ENCODE data around the gene SPTBN1. TPM values are rescaled to one million over a fixed set of nuclear protein-coding genes. Genes with fewer than 3 reads are reported as not detected.
A peak's percentile ranks its signal among the peaks of the same experiment; 100 is the strongest.
"Not testable (repeated sequence)": the region's sequence is repeated elsewhere in the genome, so short reads cannot be mapped to it uniquely, and the experiment has no call there.

SPTBN1 gene
- total RNA-seq, 2 experiments from 2014 or later: 103 to 107 TPM

DNA sequence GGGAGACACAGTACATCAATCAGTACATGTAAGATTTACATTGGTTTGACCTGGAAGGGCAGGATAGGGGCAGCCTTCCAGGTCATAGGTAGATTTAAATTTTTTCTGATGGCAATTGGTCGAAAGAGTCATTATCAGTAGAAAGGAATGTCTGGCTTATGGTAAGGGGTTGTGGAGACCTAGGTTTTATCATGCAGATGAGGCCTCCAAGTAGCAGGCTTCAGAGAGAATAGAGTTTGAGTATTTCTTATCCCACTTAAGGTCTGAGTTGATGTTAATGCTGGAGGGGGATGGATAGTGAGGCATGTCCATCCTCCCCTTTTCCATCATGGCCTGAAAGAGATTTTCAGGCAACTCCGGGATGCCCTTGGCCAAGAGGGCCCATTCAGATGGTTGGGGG lies 60.7 kb downstream of the SPTBN1 start:
- Mint-ChIP-seq H3K27ac (no peak overlapping the region), H3K27me3 (ENCODE audit: low read depth) (no peaks in the 10 kb centered on the region), H3K4me3 (no peak overlapping the region), H3K36me3 (ENCODE audit: low read depth) (no peaks in the 10 kb centered on the region), H3K4me1 (ENCODE audit: low read depth) (no peaks in the 10 kb centered on the region), H3K9me3 (no peaks in the 10 kb centered on the region)
- intact Hi-C loops (cut with micrococcal nuclease): no loop called here
- DNase-seq: no peak
- CTCF ChIA-PET: interaction anchor here (0.6 kb wide), 1 partner anchor 44 kb away, joined by 3 read pairs; no protein-coding TSS in a partner anchor

DNA sequence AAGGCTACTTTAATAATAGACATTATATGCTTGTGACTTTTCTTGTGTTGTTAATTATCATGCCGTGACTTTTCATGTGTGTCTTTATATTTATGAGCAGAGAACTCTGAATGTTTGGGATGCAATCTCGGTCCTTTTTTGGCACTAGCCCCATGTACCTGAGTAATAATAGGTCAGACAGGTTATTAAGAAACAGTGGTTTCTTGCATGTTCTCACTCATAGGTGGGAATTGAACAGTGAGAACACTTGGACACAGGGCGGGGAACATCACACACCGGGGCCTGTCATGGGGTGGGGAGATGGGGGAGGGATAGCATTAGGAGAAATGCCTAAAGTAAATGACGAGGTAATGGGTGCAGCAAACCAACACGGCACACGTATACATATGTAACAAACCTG lies 61.9 kb downstream of the SPTBN1 start:
- DNase-seq; H3K9me3 Mint-ChIP-seq; H3K27ac Mint-ChIP-seq; H3K4me3 Mint-ChIP-seq; H3K4me1 Mint-ChIP-seq (ENCODE audit: low read depth); intact Hi-C loops (cut with micrococcal nuclease); H3K27me3 Mint-ChIP-seq (ENCODE audit: low read depth); H3K36me3 Mint-ChIP-seq (ENCODE audit: low read depth): not testable (repeated sequence)
- CTCF ChIA-PET: interaction anchor here (0.6 kb wide), 1 partner anchor 139 kb away, joined by 3 read pairs; no protein-coding TSS in a partner anchor

DNA sequence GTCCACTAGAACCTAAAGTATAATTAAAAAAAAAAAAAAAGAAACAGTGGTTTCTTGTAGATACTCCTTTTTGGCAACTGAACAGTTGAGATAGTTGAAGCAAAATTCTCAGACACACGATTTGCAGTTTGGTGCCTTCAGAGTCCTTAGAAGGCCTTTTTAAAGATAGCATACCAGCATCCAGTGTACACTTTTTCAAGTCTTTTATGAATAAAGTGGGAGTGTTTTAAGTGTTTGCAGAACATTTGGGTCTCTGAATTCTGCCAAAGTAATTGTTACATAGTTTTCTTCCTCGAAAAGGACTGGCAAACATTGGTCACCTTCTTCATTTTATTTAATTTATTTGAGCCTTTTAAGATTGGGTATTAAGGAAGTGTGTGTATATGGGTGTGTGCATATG lies 62.3 kb downstream of the SPTBN1 start:
- CTCF ChIA-PET: interaction anchor here (0.5 to 7.5 kb wide), 2 partner anchors 189 to 323 kb away, joined by 3 to 131 read pairs; no protein-coding TSS in a partner anchor
- no peak overlapping the region for H3K4me3 Mint-ChIP-seq
- H3K27me3 Mint-ChIP-seq (ENCODE audit: low read depth): no peaks in the 10 kb centered on the region
- H3K36me3 Mint-ChIP-seq (ENCODE audit: low read depth): no peaks in the 10 kb centered on the region
- no peaks in the 10 kb centered on the region for H3K9me3 Mint-ChIP-seq
- H3K4me1 Mint-ChIP-seq (ENCODE audit: low read depth): peaks cover 6% of the 10 kb centered on the region
- no peak overlapping the region for H3K27ac Mint-ChIP-seq
- intact Hi-C loops (cut with micrococcal nuclease): no loop called here
- DNase-seq: no peak

DNA sequence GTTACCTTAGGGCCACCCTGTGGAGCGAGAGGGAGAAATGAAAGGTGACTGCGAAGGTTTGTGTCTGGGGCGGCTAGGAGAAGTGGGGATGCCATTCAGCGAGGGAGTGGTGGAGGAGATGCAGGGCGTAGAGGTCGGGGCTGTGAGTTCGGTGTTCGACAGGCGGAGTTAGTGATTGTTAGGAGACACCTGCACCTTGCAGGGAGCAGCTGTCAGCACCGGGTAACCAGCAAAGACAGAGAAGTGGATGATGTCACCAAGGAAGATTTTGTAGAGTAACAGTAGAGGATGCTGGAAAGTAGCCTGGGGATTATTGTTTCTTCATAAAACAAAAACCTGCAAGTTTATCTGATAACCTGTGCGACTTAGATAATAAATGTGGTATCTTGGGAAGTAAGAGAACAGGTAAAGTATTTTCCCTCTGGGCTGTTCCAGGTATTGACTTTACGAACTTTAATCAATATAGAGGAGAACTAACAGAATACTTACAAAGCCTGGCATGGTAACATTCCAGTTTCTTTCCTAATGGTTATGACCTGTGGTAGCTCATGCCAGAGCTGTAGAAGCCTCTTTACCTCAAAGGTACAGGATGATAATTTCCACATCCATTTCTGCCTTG lies 63.8 kb downstream of the SPTBN1 start:
- Mint-ChIP-seq H3K9me3 (no peaks in the 10 kb centered on the region), H3K4me1 (ENCODE audit: low read depth) (peaks cover 14% of the 10 kb centered on the region), H3K27ac (no peak overlapping the region), H3K27me3 (ENCODE audit: low read depth) (no peaks in the 10 kb centered on the region), H3K4me3 (no peak overlapping the region), H3K36me3 (ENCODE audit: low read depth) (no peaks in the 10 kb centered on the region)
- no peak for DNase-seq
- CTCF ChIA-PET: interaction anchor here (0.6 to 7.5 kb wide), 2 partner anchors 10 to 187 kb away, joined by 3 to 131 read pairs; no protein-coding TSS in a partner anchor
- intact Hi-C loops (cut with micrococcal nuclease): loop anchor here (1.0 to 5.0 kb wide), 3 partner anchors 492 to 655 kb away; partner anchors contain the start of gene RTN4

DNA sequence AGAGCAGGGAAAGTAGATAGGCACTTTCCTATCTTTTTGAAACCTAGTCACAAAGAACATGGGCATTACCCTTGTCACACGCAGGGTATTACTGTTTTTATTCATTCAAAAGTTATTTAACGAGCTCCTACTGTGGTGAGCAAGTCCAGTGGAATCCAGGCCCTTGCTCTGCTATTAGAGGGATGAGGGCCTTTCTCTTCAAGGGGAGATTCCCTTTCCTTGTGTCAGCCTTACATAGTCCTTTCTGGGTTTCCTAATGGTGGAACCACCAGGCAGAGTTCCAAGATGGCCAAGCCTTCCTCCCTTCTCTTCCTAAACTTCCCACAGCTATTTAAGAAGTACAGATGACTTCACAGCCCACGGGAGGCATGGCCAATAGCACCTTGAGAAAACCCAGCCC lies 64.6 kb downstream of the SPTBN1 start:
- no peak overlapping the region for H3K4me3 Mint-ChIP-seq
- CTCF ChIA-PET: interaction anchor here (0.6 to 7.5 kb wide), 5 partner anchors 23 to 318 kb away, joined by 3 to 131 read pairs (median 4); no protein-coding TSS in a partner anchor
- no peaks in the 10 kb centered on the region for H3K27me3 Mint-ChIP-seq (ENCODE audit: low read depth)
- no peak overlapping the region for H3K27ac Mint-ChIP-seq
- H3K36me3 Mint-ChIP-seq (ENCODE audit: low read depth): no peaks in the 10 kb centered on the region
- peaks cover 15% of the 10 kb centered on the region for H3K4me1 Mint-ChIP-seq (ENCODE audit: low read depth)
- no peak for DNase-seq
- intact Hi-C loops (cut with micrococcal nuclease): loop anchor here (1.0 to 5.0 kb wide), 3 partner anchors 492 to 655 kb away; partner anchors contain the start of gene RTN4
- H3K9me3 Mint-ChIP-seq: no peaks in the 10 kb centered on the region

DNA sequence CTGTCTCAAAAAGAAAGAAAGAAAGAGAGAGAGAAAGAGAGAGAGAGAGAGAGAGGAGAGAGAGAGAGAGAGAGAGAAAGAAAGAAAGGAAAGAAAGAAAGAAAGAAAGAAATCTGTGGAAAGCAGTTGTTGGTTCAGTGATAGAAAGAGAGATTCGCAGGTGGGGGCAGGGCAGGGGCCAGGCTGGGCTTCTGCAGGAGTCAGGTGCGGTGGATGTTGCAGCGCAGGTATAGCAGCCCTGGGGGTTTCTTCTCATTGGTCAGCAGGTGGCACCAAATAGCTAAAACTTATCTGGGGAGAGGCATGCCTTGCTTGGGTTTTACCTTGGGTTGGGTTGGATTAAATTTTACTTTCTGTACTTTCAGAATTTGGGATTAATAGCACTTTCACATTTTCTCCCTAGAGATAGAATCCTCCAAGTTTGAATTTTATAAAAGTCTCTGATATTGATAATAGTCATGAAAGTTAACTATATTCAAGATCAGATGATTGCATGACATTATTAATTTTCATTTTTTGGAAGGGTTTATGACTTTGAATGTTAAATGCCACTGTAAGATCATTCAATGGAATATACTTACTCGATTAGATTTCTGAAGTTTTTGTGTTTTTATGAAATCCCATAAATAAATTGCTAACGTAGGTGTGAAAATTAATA lies 66.6 kb downstream of the SPTBN1 start:
- H3K27ac Mint-ChIP-seq: no peak overlapping the region

DNA sequence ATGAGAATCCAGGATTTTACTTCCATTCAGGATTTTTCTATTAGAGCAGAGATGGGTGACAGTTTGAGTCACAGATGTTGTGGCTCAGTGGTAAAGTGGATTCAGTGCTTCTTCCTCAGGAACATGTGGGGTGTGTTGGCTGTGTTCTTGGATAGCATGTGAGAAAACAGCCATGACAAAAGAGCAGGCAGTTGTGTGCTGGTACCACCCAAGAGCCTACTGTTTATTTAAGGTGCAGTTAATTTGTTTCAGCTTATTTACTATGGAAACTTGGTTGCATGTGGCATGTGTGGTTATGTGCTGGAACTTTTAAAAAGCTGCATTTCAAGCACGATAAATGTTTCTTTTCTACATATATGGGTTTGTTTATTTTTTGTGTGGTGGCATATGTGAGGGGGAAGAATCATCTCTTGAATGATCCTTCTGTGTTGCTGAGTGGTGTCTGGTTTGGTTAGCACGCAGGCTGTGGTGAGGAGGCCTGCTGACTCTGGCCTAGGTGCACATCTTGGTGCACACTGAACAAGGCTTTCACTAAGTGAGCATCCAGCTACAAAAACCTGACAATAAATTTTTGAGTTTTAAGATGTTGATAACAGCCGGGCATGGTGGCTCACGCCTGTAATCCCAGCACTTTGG lies 67.3 kb downstream of the SPTBN1 start:
- no peaks in the 10 kb centered on the region for H3K9me3 Mint-ChIP-seq
- peaks cover 15% of the 10 kb centered on the region for H3K4me1 Mint-ChIP-seq (ENCODE audit: low read depth)
- intact Hi-C loops (cut with micrococcal nuclease): loop anchor here (2.0 to 5.0 kb wide), 6 partner anchors 79 to 529 kb away; partner anchors contain the start of gene RTN4
- H3K4me3 Mint-ChIP-seq: no peak overlapping the region
- no peaks in the 10 kb centered on the region for H3K27me3 Mint-ChIP-seq (ENCODE audit: low read depth)
- DNase-seq: no peak
- H3K36me3 Mint-ChIP-seq (ENCODE audit: low read depth): no peaks in the 10 kb centered on the region
- CTCF ChIA-PET: interaction anchor here (0.5 to 7.5 kb wide), 37 partner anchors 19 to 652 kb away, joined by 3 to 131 read pairs (median 4); no protein-coding TSS in a partner anchor
- no peak overlapping the region for H3K27ac Mint-ChIP-seq

More for the DNA sequence above, 66.6 kb downstream of the SPTBN1 start:
- intact Hi-C loops (cut with micrococcal nuclease): loop anchor here (1.0 to 5.0 kb wide), 10 partner anchors 80 to 530 kb away; partner anchors contain the start of genes EML6 and RTN4
- no peaks in the 10 kb centered on the region for H3K27me3 Mint-ChIP-seq (ENCODE audit: low read depth)
- CTCF ChIA-PET: interaction anchor here (0.6 to 7.5 kb wide), 23 partner anchors 15 to 652 kb away, joined by 3 to 131 read pairs (median 4); no protein-coding TSS in a partner anchor
- H3K36me3 Mint-ChIP-seq (ENCODE audit: low read depth): no peaks in the 10 kb centered on the region
- H3K9me3 Mint-ChIP-seq: no peaks in the 10 kb centered on the region
- DNase-seq: peak; percentile 73
- peaks cover 15% of the 10 kb centered on the region for H3K4me1 Mint-ChIP-seq (ENCODE audit: low read depth)
- no peak overlapping the region for H3K4me3 Mint-ChIP-seq

DNA sequence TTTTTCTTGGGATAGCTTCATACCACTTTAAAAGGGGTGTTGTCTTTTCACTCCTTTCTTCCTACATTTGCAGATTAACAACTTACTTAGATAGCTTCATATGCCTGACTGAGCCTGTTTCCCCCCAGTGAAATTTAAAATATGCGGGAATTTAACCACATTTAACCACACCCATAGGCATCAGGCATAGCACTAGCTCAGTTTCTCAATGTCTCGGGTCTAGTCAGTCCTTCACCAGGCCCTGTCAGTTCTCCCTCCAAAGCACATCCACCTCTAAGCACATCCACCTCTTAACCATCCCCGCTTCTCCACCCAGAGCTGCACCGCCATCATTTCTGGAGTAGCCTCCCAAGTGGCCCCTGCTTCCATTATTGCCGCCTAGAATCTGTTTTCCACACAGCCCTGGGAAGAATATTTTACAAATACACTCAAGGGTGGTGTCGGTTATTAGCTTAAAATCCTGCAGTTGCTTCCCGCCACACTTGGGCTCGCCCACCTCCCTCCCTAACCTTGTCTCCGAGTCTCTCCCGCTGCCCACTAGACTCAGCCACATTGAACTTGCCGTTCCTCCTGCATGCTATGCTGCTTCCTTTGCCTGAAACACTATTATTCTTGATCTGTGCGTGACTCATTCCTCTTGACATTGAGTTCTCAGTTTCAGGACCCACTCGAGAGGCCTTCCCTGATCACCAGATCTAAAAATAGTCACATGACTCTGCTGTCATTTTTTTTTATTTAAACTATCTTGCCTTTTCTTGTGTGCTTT lies 68.3 kb downstream of the SPTBN1 start:
- CTCF ChIA-PET: interaction anchor here (0.5 to 7.5 kb wide), 37 partner anchors 16 to 758 kb away, joined by 3 to 131 read pairs (median 4); no protein-coding TSS in a partner anchor
- no peaks in the 10 kb centered on the region for H3K27me3 Mint-ChIP-seq (ENCODE audit: low read depth)
- H3K4me3 Mint-ChIP-seq: no peak overlapping the region
- H3K4me1 Mint-ChIP-seq (ENCODE audit: low read depth): peaks cover 15% of the 10 kb centered on the region
- peak; percentile 54 for DNase-seq
- intact Hi-C loops (cut with micrococcal nuclease): loop anchor here (1.0 to 5.0 kb wide), 6 partner anchors 34 to 650 kb away; partner anchors contain the start of gene RTN4
- H3K36me3 Mint-ChIP-seq (ENCODE audit: low read depth): no peaks in the 10 kb centered on the region
- H3K9me3 Mint-ChIP-seq: no peaks in the 10 kb centered on the region
- H3K27ac Mint-ChIP-seq: no peak overlapping the region

DNA sequence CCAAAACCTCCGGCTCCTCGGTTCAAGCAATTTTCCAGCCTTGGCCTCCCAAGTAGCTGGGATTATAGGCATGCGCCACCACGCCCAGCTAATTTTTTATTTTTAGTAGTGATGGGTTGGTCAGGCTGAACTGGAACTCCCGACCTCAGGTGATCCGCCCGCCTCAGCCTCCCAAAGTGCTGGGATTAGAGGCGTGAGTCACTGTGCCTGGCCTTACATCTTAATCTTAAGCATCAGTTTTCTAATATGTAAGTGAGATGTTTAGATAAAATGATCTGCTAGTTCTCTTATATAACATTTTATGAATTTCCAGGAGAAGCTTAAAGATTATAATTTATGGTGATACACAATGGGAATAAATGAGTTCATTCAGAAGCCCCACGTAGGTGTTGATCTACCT lies 69.2 kb downstream of the SPTBN1 start:
- CTCF ChIA-PET: interaction anchor here (0.6 to 7.5 kb wide), 19 partner anchors 15 to 583 kb away, joined by 3 to 131 read pairs (median 3); no protein-coding TSS in a partner anchor
- Mint-ChIP-seq H3K27ac (no peak overlapping the region), H3K36me3 (ENCODE audit: low read depth) (no peaks in the 10 kb centered on the region), H3K9me3 (no peaks in the 10 kb centered on the region), H3K27me3 (ENCODE audit: low read depth) (no peaks in the 10 kb centered on the region), H3K4me1 (ENCODE audit: low read depth) (peaks cover 15% of the 10 kb centered on the region), H3K4me3 (no peak overlapping the region)
- no peak for DNase-seq
- intact Hi-C loops (cut with micrococcal nuclease): loop anchor here (2.0 kb wide), 2 partner anchors 71 to 649 kb away; no protein-coding TSS in a partner anchor

DNA sequence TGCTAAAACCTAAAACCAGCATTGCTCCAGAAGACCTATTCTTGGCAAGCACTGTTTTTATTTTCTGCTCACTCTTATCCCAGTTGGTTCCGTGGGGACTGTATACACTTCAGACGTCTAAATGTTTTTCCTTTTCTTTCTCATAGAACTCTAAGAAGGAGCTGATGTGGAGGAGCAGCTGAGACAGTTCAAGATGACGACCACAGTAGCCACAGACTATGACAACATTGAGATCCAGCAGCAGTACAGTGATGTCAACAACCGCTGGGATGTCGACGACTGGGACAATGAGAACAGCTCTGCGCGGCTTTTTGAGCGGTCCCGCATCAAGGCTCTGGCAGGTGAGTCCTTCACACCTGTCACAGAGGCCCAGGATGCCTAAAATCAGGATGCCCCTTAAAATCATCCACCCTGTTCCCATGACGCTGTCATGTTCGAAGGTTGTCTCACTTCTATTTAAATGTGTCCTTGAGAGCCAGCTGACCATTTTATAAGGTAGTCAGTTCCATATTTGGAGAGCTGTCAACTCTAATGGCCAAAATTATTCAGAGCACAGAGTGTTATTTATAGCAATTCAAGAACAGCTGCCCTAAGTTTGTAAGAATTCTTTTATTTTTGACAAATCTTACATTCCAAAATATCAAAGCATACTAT lies 70.2 kb downstream of the SPTBN1 start:
- Mint-ChIP-seq H3K9me3 (no peaks in the 10 kb centered on the region), H3K27me3 (ENCODE audit: low read depth) (no peaks in the 10 kb centered on the region), H3K4me1 (ENCODE audit: low read depth) (peaks cover 15% of the 10 kb centered on the region), H3K4me3 (no peak overlapping the region), H3K36me3 (ENCODE audit: low read depth) (no peaks in the 10 kb centered on the region), H3K27ac (no peak overlapping the region)
- CTCF ChIA-PET: interaction anchor here (1.3 to 5.4 kb wide), 4 partner anchors 28 to 313 kb away, joined by 3 to 48 read pairs (median 14); no protein-coding TSS in a partner anchor
- intact Hi-C loops (cut with micrococcal nuclease): no loop called here
- DNase-seq: no peak
